HL-60/S4 (cell line): Measurements from ENCODE around the gene ARAP3.

Source experiments
- in situ Hi-C: fragments of 300-500 bp; cut with MboI; formaldehyde crosslinking; loops from 2 replicates; pipeline ENCODE4 v1.14.3; 2022; ENCODE audit warnings: low sequenced_read_pairs

Gene ARAP3

GRCh38 chr5:141701360-141702119, 19.5 kb upstream of the ARAP3 start:
- in situ Hi-C loops: no loop called here

- in situ Hi-C loops: loop anchor here (10.0 kb wide), 2 partner anchors 257 to 447 kb away; partner anchors contain the start of gene PCDH12
Measured at GRCh38 chr5:141697586-141697985, 15.6 kb upstream of the ARAP3 start.

- in situ Hi-C loops: loop anchor here (10.0 kb wide), 2 partner anchors 258 to 448 kb away; partner anchors contain the start of gene PCDH12
Measured at GRCh38 chr5:141696431-141696830, 14.4 kb upstream of the ARAP3 start.

DNA sequence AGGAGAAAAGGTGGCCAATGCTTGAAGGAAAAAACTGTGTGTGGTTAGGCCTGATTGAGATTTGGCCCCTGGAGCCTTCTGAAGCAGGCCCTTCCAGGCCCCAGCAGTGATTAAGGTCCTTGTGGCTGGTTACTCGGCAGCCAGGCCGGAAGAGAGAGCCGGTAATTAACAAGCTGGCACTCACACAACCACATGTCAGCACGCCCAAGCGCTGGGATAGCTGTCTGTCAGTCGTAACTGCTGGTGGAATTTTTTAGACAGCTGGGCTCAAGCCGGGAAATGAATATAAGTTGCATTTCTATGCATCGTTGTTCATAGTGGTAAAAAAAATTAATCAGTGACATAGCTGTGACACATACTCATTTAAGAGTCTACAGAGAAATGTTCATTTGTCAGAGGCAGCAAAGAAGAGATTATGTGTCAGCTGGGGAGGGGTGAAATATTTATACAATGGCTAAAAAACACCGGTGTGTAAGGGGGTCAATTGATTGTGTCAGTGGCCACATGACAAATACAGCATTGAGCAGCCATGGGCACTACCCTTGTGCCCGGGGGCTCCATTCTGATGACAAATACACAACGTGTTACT, 13.7 kb upstream of the ARAP3 start:
- in situ Hi-C loops: loop anchor here (10.0 kb wide), 2 partner anchors 259 to 449 kb away; partner anchors contain the start of gene PCDH12

DNA sequence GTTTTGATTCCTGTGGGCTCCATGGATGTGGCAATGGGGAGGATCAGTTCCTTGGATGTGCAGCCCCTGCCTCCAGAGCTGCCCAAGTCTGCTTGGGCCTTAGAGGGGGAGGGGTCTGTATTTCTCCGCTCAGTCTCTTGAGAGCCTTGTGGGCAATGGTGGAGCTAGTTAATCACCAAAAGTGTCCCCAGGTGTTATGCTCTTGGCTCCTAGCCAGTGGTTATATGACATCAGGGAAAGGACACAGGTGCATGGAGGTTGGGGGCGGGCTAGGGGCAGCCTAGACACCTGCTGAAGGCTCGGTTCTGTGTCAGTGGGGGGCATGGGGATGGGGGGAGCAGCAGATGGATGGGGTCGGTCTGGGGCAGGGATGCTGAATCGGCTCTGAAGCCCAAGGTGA, 12.4 kb upstream of the ARAP3 start:
- in situ Hi-C loops: loop anchor here (10.0 kb wide), 2 partner anchors 260 to 450 kb away; partner anchors contain the start of gene PCDH12

DNA sequence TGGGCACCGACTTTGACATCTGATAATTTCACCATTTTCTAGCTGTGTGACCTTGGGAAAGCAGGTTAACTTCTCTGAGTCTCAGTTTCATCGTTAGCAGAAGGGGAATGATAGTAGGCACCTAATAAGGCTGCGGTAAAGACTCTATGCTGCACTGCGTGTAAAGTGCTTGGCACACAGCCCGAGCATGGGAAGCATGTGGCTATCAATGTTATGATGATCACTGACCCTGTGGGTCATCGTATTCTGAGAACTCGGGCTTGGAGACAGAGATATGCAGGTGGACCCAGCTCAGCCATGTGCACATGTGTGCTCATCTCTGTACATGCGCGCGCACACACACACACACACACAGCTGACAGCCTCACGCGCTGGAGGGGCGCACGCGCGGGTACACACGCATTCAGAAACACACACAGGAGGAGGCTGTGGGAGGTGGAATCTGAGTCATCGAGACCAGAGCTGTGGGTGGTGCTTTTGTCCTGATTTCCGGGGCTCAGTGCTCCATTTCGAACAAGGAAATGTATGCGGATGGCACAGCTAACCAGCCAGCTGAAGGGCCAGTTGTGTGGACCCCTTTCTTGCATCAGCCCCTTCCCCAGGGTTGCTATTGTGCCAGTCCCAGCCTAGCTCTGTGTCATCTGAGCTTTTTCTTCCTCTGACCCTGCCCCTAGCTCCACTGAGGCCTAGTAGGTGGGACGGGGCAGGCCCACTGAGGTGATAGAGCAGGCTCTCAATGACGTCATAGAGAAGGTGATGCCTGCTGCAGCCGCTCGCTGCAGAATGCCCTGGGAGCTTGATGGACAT, 11.1 kb upstream of the ARAP3 start:
- in situ Hi-C loops: loop anchor here (10.0 kb wide), 2 partner anchors 262 to 452 kb away; partner anchors contain the start of gene PCDH12

GRCh38 chr5:141692533-141692888, 10.5 kb upstream of the ARAP3 start:
- in situ Hi-C loops: loop anchor here (10.0 kb wide), 2 partner anchors 262 to 452 kb away; partner anchors contain the start of gene PCDH12

DNA sequence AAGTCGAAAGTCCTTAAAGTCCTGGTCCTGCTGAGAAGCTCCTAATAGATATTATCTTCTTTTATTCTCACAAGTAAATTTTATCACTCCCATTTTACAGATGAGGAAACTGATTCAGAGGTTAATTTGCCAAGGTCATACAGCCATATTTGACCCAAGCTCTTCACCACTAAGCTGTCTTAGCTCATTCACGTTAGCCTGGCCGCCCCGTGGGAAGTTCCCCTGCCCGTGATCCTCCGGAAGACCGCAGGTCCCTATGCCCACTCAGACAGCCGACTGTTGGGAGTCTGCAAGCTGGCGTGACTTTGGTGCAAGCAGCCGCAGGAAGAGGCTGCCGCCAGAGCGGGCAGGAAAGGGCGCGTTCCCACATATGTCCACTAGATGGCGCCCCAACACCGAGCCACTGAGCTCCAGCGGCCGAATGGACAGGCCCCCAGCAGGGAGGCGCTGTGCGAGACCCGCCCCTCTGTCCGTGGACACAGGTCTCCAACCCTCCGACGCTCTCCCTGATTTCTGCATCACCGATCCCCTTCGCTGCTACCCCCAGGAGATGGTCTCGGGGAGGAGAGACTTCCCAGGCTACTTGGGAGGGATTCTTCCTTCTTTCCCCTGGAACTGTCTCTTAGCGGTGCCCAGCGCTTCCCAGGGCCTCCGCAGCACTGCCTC, 10.0 kb upstream of the ARAP3 start:
- in situ Hi-C loops: loop anchor here (10.0 kb wide), 2 partner anchors 263 to 453 kb away; partner anchors contain the start of gene PCDH12

DNA sequence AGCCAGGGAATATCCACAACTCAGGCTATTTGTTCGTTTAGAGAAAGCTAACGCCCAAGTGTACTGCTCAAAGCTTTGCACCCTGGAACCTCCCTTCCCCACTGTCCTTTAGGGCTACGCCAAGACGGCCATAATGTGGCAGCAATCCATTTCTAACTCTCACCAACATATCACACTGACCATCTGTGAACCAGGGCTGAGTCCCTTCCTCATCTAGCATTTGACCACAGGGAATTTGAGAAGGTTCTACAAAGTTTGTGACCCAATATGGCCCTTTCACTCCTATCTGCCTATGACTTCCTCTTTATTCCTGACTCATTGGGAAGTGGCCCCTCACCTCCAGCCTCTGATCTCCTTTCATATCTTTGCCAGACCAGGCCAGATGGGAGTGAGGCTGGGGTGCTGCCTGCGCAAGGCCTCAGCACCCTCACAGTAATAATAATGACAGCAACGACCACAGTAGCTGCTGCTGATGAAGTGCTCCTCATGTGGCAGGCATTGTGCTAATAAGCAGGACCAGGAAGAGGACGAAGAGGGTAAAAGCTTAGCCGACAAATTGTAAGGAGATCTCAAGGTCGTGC, 9.3 kb upstream of the ARAP3 start:
- in situ Hi-C loops: loop anchor here (10.0 kb wide), 2 partner anchors 263 to 453 kb away; partner anchors contain the start of gene PCDH12

- in situ Hi-C loops: no loop called here
Measured at GRCh38 chr5:141686648-141687416, 4.8 kb upstream of the ARAP3 start.

DNA sequence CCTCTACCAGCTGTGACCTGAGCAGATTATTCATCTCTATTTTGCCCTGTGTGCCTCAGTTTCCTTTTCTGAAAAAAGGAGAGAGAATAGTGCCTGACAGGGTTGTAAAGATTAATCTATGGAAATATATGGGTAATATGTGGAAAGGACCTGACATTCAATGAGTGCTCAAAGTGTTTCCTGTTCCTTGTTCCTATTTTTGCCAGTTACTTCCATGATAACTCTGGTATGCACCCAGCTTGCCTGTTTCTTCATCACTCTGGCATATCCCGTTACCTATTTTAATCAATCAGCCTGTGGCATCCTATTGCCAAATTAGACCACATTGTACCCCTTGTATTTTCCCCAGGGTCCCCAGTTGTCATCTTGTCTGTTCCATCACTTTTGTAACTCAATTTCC, 3.6 kb upstream of the ARAP3 start:
- in situ Hi-C loops: no loop called here

DNA sequence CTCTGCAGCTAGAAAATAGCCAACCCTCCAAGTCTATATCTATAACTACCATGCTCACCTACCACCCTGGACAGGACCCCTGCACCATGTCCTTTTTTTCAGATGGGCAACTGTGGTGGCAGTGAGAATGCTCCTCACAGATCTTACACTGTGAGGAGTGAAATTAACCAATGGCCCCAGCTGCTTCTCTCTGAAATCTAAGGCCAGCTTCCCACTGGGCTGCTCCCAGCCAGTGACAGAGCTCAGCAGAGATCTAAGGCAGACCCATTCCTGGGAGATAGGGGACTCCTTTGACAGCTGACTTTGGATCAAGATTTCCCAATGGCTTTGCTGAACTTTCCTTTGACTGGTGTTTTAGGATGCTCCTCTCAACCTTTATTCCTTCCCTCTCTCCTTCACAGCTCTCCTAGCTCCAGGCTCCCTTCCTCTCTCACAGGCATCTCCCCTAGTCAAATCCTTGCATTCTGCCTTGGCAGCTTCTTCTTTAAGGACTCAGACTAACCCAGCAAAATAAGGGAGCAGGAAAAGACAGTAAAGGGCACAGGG, 1.6 kb upstream of the ARAP3 start:
- in situ Hi-C loops: no loop called here

DNA sequence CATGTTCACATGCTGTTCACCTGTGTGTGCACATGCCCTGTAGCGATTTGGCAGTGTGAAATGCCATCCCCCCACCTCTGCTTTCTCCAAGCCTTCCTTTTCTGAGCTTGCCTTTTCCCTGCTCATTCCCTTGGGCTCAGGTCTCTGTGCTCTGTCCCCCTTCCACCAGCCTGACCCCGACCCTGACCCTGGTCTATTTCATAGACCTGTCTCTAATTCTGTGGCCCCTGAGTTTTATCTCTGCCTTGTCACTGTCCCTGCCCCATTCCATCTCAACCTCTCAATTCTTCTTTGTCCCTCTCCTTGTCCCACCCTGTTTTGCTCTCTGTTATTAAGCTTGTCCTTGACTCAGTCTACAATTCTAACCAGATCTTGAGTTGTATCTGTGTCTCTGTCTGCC, 735 bp downstream of the ARAP3 start:
- in situ Hi-C loops: no loop called here

GRCh38 chr5:141680751-141681201, 1.3 kb downstream of the ARAP3 start:
- in situ Hi-C loops: no loop called here

GRCh38 chr5:141680178-141680577, 1.9 kb downstream of the ARAP3 start:
- in situ Hi-C loops: no loop called here

- in situ Hi-C loops: no loop called here
Measured at GRCh38 chr5:141677415-141677814, 4.6 kb downstream of the ARAP3 start.

DNA sequence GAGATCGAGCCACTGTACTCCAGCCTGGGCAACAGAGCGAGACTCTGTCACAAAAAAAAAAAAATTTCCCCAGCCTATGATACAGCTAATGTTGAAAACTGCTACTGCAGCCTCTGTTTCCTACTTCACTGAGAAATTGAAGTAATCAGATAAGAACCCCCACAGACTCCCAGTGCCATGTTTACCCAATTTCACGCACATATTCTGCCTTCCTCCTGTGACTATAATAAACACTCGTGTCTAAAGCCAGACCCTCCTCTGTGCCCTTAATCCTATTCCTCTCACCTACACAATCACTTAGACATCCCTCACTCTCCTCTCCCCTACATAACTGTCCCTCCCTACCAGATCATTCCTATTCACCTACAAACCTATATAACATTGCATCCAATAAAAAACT, 6.4 kb downstream of the ARAP3 start:
- in situ Hi-C loops: no loop called here

GRCh38 chr5:141674747-141675146, 7.3 kb downstream of the ARAP3 start:
- in situ Hi-C loops: no loop called here
